DOHH2 (cell line): Measurements from ENCODE around the gene VWA5A.
A peak's percentile ranks its signal among the peaks of the same experiment; 100 is the strongest.

Experiments
- H3F3A ChIP-seq: fragments of 200-600 bp; sonication (generic), shearing (Covaris generic); 2 replicates; pipeline ENCODE4 v1.6.0; 2016; ENCODE audit warnings: antibody characterized with exemption, mild to moderate bottlenecking; ENCODE audit not compliant: control insufficient read depth, insufficient read depth
- H3K27ac ChIP-seq: fragments of 200-600 bp; sonication (generic); 2 replicates; pipeline ENCODE4 v1.5.1; 2014; ENCODE audit warnings: low read depth, mild to moderate bottlenecking, low read length, moderate library complexity
- H3K27me3 ChIP-seq: fragments of 200-600 bp; sonication (generic); 2 replicates; pipeline ENCODE4 v1.6.1; 2014; ENCODE audit warnings: mild to moderate bottlenecking, low read length, mixed read lengths; ENCODE audit not compliant: control insufficient read depth
- H3K36me3 ChIP-seq: fragments of 200-600 bp; sonication (generic); 2 replicates; pipeline ENCODE4 v1.6.1; 2014; ENCODE audit warnings: mild to moderate bottlenecking, low read length, moderate library complexity, mixed read lengths; ENCODE audit not compliant: control insufficient read depth
- H3K4me1 ChIP-seq: fragments of 200-600 bp; sonication (generic); 2 replicates; pipeline ENCODE4 v1.6.1; 2014; ENCODE audit warnings: mild to moderate bottlenecking, low read length, mixed read lengths; ENCODE audit not compliant: control insufficient read depth
- H3K4me2 ChIP-seq: fragments of 200-600 bp; sonication (generic); 2 replicates; pipeline ENCODE4 v1.6.0; 2014; ENCODE audit warnings: mild to moderate bottlenecking, low read length, moderate library complexity
- H3K4me3 ChIP-seq: fragments of 200-600 bp; sonication (generic); 2 replicates; pipeline ENCODE4 v1.5.1; 2014; ENCODE audit warnings: mild to moderate bottlenecking, low read length, mixed read lengths
- H3K79me2 ChIP-seq: fragments of 200-600 bp; sonication (generic); 2 replicates; pipeline ENCODE4 v1.6.1; 2014; ENCODE audit warnings: mild to moderate bottlenecking, low read length, mixed read lengths; ENCODE audit not compliant: control insufficient read depth
- H3K9me2 ChIP-seq: fragments of 200-600 bp; sonication (generic); replicated peaks from 2 replicates; pipeline ENCODE4 v1.6.1; 2014; ENCODE audit warnings: mild to moderate bottlenecking, low read length, mixed read lengths; ENCODE audit not compliant: control insufficient read depth
- H3K9me3 ChIP-seq: fragments of 200-600 bp; sonication (generic); 2 replicates; pipeline ENCODE4 v1.6.1; 2014; ENCODE audit warnings: antibody characterized with exemption, low read length, mixed read lengths; ENCODE audit not compliant: control insufficient read depth, insufficient read depth
- H4K20me1 ChIP-seq: fragments of 200-600 bp; sonication (generic); 2 replicates; pipeline ENCODE4 v1.6.0; 2014; ENCODE audit warnings: low read depth, mild to moderate bottlenecking, antibody characterized with exemption, low read length, moderate library complexity; ENCODE audit not compliant: control insufficient read depth, insufficient read depth
- EZH2phosphoT487 ChIP-seq: fragments of 200-600 bp; sonication (generic); IDR thresholded peaks from 2 replicates; pipeline ENCODE4 v1.6.1; 2017; ENCODE audit warnings: borderline replicate concordance, mild to moderate bottlenecking, antibody characterized with exemption, low read length, moderate library complexity, mixed read lengths
- TF ChIP-seq, protein P1 (sequence below): fragments of 200-600 bp; sonication (generic); IDR thresholded peaks from one replicate; pipeline ENCODE4 v1.5.1; 2014; ENCODE audit warnings: antibody characterized with exemption, mild to moderate bottlenecking, low read depth, low read length; ENCODE audit not compliant: poor library complexity, severe bottlenecking

VWA5A gene

DNA sequence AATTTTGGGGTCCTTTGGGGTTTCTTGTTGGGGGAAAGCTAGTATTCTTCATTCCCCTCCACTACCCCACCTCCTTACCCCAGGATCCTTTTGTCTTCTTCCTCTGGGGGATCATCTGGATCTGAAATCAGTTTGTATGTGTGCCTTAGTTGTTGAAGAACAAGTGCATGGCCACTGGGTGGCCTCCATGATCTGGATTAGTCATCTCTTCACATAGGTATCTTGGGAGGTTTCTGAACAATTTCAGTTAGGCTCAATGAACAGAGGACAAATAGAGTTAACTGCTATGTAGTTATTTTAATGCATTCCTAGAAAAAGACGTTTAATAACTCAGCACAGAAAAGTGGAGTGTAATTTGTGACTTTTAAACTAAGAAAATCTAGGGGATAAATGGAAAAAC is 7.1 kb upstream of the VWA5A start:
- Histone ChIP-seq H3K4me3 (no peak overlapping the region), H3K79me2 (no peaks in the 10 kb centered on the region), H3F3A (no peaks in the 10 kb centered on the region), H3K27me3 (peaks cover 4% of the 10 kb centered on the region; the same call in 1 of the 2 replicates), H3K4me1 (no peaks in the 10 kb centered on the region), H4K20me1 (0 out of 2 replicates have a peak, but pooled peaks cover 3% of the 10 kb centered on the region), H3K36me3 (no peaks in the 10 kb centered on the region), H3K4me2 (no peak overlapping the region), H3K9me3 (no peaks in the 10 kb centered on the region), H3K9me2 (no peaks in the 10 kb centered on the region), H3K27ac (no peak overlapping the region)
- no peak for TF ChIP-seq EZH2phosphoT487
- TF ChIP-seq, protein P1, sequence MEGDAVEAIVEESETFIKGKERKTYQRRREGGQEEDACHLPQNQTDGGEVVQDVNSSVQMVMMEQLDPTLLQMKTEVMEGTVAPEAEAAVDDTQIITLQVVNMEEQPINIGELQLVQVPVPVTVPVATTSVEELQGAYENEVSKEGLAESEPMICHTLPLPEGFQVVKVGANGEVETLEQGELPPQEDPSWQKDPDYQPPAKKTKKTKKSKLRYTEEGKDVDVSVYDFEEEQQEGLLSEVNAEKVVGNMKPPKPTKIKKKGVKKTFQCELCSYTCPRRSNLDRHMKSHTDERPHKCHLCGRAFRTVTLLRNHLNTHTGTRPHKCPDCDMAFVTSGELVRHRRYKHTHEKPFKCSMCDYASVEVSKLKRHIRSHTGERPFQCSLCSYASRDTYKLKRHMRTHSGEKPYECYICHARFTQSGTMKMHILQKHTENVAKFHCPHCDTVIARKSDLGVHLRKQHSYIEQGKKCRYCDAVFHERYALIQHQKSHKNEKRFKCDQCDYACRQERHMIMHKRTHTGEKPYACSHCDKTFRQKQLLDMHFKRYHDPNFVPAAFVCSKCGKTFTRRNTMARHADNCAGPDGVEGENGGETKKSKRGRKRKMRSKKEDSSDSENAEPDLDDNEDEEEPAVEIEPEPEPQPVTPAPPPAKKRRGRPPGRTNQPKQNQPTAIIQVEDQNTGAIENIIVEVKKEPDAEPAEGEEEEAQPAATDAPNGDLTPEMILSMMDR, result peak; percentile 43

DNA sequence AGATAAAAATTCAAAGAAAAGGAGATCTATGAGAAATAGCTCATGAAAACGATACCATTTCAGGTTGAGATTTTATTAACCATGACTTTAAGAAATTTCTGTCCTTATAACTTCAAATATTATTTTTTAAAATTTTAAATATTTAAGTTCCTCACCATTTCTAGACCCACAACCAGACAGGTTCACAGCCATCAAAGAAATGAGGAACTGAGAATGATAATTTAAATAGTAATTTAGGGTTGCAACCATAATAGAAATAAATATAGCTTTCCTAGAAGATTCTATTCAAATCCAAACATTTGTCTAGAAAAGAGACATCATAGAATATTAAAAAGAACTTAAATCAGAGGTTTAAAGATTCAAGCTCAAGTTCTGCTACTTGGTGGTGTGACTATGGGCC is 5.9 kb upstream of the VWA5A start:
- no peaks in the 10 kb centered on the region for H3K9me2 ChIP-seq
- H4K20me1 ChIP-seq, result 0 out of 2 replicates have a peak, but pooled peaks cover 3% of the 10 kb centered on the region
- no peak overlapping the region for H3K27ac ChIP-seq
- H3K4me3 ChIP-seq, result no peak overlapping the region
- H3K27me3 ChIP-seq, result peaks cover 7% of the 10 kb centered on the region
- H3K4me2 ChIP-seq, result no peak overlapping the region
- H3K9me3 ChIP-seq, result no peaks in the 10 kb centered on the region
- TF ChIP-seq EZH2phosphoT487, result no peak
- TF ChIP-seq, protein P1, result no peak
- H3F3A ChIP-seq, result no peaks in the 10 kb centered on the region
- no peaks in the 10 kb centered on the region for H3K36me3 ChIP-seq
- no peaks in the 10 kb centered on the region for H3K4me1 ChIP-seq
- H3K79me2 ChIP-seq, result no peaks in the 10 kb centered on the region

GRCh38 chr11:124110201-124110600 is 5.0 kb upstream of the VWA5A start:
- Histone ChIP-seq H3K27ac (no peak overlapping the region), H3K4me1 (0 out of 2 replicates have a peak, but pooled peaks cover 2% of the 10 kb centered on the region), H3F3A (no peaks in the 10 kb centered on the region), H3K27me3 (peaks cover 13% of the 10 kb centered on the region), H3K9me3 (no peaks in the 10 kb centered on the region), H3K9me2 (no peaks in the 10 kb centered on the region), H4K20me1 (0 out of 2 replicates have a peak, but pooled peaks cover 3% of the 10 kb centered on the region), H3K79me2 (no peaks in the 10 kb centered on the region), H3K36me3 (no peaks in the 10 kb centered on the region), H3K4me2 (no peak overlapping the region), H3K4me3 (no peak overlapping the region)
- TF ChIP-seq, protein P1, result no peak
- no peak for TF ChIP-seq EZH2phosphoT487
